Activated naive CD8-positive, alpha-beta T cell (primary cell): ENCODE results near the gene PDLIM3.

ENCODE experiments used
- H3K27ac Mint-ChIP-seq: one replicate; pipeline ENCODE4 v1.8.0; 2021; ENCODE audit warnings: mixed read lengths
- H3K27me3 Mint-ChIP-seq: one replicate; pipeline ENCODE4 v1.8.0; 2021; ENCODE audit warnings: mixed read lengths
- H3K36me3 Mint-ChIP-seq: one replicate; pipeline ENCODE4 v1.8.0; 2021; ENCODE audit warnings: mixed read lengths
- H3K4me1 Mint-ChIP-seq: one replicate; pipeline ENCODE4 v1.8.0; 2021; ENCODE audit warnings: low read depth, mixed read lengths
- H3K4me3 Mint-ChIP-seq: one replicate; pipeline ENCODE4 v1.8.0; 2021; ENCODE audit warnings: mild to moderate bottlenecking, mixed read lengths
- H3K9me3 Mint-ChIP-seq: one replicate; pipeline ENCODE4 v1.8.0; 2021; ENCODE audit warnings: low read depth, mixed read lengths

The PDLIM3 gene, protein sequence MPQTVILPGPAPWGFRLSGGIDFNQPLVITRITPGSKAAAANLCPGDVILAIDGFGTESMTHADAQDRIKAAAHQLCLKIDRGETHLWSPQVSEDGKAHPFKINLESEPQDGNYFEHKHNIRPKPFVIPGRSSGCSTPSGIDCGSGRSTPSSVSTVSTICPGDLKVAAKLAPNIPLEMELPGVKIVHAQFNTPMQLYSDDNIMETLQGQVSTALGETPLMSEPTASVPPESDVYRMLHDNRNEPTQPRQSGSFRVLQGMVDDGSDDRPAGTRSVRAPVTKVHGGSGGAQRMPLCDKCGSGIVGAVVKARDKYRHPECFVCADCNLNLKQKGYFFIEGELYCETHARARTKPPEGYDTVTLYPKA

DNA sequence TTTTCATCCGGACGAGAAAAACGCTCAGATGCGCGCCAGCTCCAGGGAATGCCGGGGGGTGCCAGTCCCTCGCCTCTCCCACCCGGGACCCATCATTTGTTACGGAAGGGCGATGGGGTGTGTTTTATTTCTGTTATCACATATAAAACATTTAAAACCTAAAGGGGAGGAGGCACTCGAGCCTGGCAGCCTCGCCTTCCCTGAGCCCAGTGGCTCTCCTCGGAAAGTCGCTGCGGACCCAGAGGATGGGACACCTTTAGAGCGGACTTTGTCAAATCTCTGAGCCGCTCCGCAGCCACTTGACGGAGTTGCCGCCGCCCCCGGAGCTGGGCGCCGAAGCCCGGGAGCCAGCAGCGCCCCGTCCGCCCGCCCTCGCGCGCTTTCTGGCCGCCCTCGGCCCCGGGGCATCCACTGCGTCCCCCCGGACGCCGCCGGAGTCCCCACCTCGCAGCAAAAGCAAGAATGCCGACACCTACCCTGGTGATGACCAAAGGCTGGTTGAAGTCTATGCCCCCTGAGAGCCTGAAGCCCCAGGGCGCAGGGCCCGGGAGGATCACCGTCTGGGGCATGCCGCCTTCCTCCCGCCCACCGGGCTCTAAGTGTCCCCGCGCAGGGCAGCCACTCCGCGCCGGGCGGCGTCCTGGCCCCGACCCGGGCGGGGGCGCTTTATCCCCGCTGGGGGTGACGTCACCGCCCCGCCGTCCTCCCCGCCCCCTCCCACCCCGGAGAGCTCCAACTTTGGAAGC is at the start of gene PDLIM3:
PDLIM3 (minus strand) TSS at position 642 of the 746 bp plus-strand sequence; CDS start at position 569, 73 bp downstream.
- peaks cover 6% of the 10 kb centered on the region for H3K4me1 Mint-ChIP-seq

DNA sequence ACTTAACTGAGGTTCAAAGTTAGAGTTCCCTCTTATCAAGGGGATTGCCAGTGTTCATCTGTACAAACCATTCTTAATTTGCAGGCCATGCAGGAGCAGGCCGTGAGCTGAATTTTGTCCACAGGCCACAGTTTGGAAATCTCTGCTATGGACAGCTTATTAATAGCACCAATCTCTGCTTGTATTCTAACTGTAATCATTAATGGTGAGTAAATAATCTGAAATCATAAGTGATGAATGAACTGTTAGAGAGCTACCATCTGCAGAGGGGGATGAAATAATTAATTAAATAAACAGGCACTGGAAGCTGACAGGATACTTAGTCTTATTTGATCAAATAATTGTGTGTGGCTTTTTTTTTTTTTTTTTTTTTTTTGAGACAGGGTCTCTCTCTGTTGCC is 48.5 kb upstream of the PDLIM3 start:
- H3K36me3 Mint-ChIP-seq, result no peaks in the 10 kb centered on the region
- H3K27ac Mint-ChIP-seq, result no peak overlapping the region
- no peak overlapping the region for H3K4me3 Mint-ChIP-seq
- no peaks in the 10 kb centered on the region for H3K9me3 Mint-ChIP-seq
- peaks cover 14% of the 10 kb centered on the region for H3K4me1 Mint-ChIP-seq
- peaks cover 19% of the 10 kb centered on the region for H3K27me3 Mint-ChIP-seq

More for the DNA sequence above, at the start of gene PDLIM3:
- no peaks in the 10 kb centered on the region for H3K9me3 Mint-ChIP-seq
- no peaks in the 10 kb centered on the region for H3K36me3 Mint-ChIP-seq
- H3K27me3 Mint-ChIP-seq, result peaks cover 35% of the 10 kb centered on the region
- no peak within 1 kb of the TSS for H3K27ac Mint-ChIP-seq
- peak within 1 kb of the TSS; percentile 71 for H3K4me3 Mint-ChIP-seq

DNA sequence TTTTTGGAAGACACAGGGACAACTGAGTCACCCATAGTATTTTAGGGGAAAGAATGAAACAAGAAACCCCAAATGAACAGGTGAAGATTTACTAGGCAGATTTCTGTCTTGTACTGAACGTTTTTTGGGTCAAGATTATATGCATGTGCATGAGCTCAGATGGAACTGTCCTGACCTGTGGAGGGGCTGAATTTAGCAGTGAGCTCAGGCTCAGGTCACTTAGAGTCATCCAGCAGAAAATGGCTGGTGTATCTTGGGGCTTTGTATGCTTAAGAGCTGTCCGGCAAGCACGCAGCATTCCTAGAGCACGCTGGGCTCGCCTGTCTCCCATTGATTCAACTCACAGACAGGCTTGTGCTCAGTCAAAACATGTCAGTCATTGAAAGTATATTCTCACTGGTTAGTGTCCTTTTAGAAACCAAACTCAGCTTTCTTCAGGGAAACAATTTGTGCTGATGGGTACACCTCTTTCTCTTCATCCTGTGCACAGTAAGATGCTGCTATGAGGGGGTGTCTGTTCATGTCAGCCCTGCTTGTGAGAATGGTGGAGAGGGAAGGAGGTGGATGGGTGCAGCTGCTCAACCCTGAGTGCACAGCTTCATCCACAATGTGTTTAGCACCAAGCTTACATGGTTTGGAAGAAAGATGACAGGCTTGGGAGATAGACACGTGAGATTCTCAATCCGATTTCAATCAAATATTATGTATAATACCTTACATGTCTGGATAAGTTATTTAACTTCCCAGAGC is 47.5 kb upstream of the PDLIM3 start:
- Mint-ChIP-seq H3K4me3 (no peak overlapping the region), H3K36me3 (no peaks in the 10 kb centered on the region), H3K4me1 (peaks cover 12% of the 10 kb centered on the region), H3K27ac (no peak overlapping the region), H3K27me3 (peaks cover 19% of the 10 kb centered on the region), H3K9me3 (no peaks in the 10 kb centered on the region)

DNA sequence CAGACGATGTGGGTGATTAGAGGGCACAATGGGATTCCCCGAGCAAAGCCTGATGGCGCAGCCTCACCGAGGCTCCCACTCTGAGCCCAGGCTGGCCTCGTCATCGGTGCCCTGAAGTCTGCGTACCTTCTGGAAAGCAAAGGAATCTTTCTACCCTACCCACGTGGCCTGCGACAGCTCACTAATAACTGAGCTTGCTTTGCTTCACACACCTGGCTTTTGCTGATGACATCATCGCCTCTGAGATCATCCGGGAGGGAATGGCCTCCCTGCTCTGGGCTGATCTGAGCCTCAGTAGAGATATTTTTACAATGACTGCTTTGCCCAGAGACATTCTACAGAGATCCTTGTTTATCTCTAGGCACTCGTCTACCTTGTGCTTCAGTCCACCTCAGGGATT is 45.4 kb upstream of the PDLIM3 start:
- Mint-ChIP-seq H3K9me3 (no peaks in the 10 kb centered on the region), H3K4me1 (no peaks in the 10 kb centered on the region), H3K27ac (no peak overlapping the region), H3K27me3 (peaks cover 12% of the 10 kb centered on the region), H3K36me3 (no peaks in the 10 kb centered on the region), H3K4me3 (no peak overlapping the region)

DNA sequence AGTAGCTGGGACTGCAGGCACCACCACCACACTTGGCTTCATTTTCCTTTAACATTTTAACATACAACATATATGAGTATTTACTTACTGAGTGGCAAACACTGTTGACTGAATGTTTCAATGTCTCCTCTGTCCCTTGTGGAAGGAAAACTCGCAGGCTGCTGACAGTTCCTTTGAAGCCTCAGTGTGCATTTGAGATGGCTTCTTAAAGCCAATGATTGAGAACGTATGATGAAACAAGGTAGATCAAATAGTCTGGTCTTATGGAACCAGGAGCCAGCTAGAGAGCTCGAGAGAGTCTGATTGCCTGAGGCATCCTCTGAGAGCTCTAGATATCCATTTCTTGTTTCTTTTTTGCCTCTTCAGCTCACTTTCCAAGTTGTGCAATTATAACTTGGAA is 43.0 kb upstream of the PDLIM3 start:
- Mint-ChIP-seq H3K9me3 (no peaks in the 10 kb centered on the region), H3K27me3 (peaks cover 14% of the 10 kb centered on the region), H3K27ac (no peak overlapping the region), H3K36me3 (no peaks in the 10 kb centered on the region), H3K4me3 (no peak overlapping the region), H3K4me1 (no peaks in the 10 kb centered on the region)

DNA sequence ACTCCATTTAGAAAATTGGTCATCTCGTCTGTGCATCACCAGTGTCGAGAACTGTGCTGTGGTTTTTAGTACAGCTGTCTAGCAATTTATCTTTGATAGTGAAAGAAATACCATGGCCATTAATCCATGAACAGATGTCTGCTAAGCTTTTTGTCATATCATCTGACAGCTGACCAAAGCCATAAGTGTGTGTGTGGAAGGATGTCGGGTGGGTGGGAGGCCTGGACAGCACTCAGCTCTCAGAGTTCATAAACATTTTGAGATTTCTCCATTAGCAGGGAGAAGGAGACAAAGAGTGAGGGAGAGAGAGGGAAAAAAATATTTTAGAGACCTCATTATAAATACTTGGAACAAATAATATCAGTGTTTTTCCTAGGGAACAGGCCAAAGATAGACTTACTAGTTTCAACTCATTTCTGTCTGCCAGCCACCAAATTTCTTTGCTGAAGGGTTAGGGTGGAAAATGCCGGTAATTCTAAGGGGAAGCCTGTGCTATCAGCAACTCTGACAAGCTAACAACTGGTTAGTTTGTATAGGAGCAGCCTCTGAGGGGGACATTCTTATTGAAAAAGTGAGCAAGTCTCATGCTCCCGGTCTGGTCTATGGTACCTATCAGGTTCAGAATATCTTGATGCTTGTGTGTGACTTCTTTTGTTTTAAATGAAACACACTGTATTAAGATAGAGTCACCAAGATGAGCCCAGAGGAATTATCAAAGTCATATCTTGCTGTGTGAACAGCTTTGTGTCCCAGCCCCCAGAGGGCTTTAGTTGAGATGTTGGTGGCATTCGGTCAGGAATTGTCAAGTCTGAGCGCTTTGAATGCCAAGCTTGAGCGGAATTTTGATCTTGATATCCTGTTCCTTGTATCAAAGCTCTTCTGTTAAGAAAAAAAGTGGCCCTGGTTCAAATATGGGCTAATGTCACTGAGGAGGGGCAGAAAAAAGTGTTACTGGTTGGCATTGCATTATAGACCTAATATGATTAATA is 41.9 kb upstream of the PDLIM3 start:
- Mint-ChIP-seq H3K4me3 (no peak overlapping the region), H3K4me1 (no peaks in the 10 kb centered on the region), H3K36me3 (no peaks in the 10 kb centered on the region), H3K27ac (no peak overlapping the region), H3K9me3 (no peaks in the 10 kb centered on the region), H3K27me3 (peaks cover 12% of the 10 kb centered on the region)

DNA sequence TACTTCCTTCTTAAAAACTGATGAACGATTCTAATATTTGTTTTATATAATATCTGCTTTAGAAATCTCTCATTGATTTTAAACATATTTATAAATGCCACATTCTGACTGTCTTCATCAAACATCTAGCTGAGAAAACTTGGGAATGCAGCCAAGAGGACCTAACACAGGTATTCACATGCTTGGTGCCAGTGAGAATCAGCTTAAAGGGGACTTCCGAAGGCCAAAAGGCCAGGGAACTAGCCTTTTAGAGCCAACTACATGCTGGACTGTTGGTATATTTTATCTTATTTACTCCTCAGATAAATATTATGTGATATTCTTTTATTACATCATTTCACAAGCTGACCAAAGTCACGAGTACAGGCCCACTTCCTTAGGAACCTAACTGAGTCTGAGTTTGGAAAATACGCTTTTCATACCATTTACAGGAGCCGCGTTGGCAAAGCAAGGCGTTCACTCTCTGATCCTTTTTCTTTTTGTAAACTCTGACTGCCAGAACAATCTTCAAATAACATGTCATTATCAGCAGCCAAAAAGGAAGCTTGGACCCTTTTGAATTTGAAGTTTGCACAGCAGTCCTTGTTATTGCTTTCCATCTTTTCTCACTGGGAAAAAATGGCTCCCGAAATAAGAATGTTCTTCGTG is 41.1 kb upstream of the PDLIM3 start:
- Mint-ChIP-seq H3K27ac (no peak overlapping the region), H3K36me3 (no peaks in the 10 kb centered on the region), H3K27me3 (peaks cover 9% of the 10 kb centered on the region), H3K4me1 (no peaks in the 10 kb centered on the region), H3K9me3 (no peaks in the 10 kb centered on the region), H3K4me3 (no peak overlapping the region)

DNA sequence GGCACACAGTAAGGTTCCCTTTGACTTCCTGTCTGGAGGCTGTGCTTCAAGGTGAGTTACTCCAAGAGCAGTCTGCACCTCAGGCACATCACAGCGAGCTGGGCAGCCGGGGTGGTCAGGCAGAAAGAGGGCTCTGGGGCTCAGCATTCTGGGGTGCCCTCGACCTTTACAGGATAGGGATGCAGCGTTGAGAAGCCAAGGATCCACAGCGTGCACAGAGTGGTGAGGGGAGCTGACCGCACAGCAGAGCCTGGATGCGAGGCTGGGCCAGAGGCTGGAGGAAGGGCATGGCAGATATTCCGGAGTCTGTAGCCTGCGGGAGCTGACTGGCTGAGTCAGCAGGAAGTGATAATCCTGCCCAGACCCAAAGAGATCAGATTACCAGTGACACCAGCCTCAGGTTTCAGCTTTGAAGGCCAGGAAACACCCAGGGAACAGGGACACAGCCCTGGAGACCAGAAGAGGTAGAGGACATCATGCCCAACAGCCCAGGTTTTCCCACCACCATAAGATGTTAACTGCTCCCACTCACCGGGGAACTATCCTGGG is 38.4 kb upstream of the PDLIM3 start:
- Mint-ChIP-seq H3K27ac (no peak overlapping the region), H3K4me3 (no peak overlapping the region), H3K36me3 (no peaks in the 10 kb centered on the region), H3K9me3 (no peaks in the 10 kb centered on the region), H3K27me3 (peaks cover 9% of the 10 kb centered on the region), H3K4me1 (no peaks in the 10 kb centered on the region)

DNA sequence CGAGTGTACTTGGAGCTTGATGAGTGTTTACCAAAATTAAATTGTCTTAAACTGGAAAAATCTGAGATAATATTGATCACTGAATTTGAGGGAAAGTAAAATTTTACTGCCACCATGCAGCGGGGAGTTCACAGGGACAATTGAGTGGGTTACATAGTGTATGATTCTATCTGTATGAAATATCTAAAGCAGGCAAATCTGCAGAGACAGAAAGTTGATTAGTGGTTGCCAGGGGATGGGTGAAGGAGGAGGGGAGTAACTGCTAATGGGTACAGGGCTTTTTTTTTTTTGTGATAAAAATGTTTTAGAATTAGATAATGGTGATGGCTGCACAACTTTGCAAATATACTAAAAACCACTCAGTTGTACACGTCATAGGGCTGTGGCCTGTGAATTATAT is 35.4 kb upstream of the PDLIM3 start:
- Mint-ChIP-seq H3K27me3 (peaks cover 6% of the 10 kb centered on the region), H3K36me3 (no peaks in the 10 kb centered on the region), H3K9me3 (peaks cover 2% of the 10 kb centered on the region), H3K4me3 (no peak overlapping the region), H3K27ac (no peak overlapping the region), H3K4me1 (no peaks in the 10 kb centered on the region)

DNA sequence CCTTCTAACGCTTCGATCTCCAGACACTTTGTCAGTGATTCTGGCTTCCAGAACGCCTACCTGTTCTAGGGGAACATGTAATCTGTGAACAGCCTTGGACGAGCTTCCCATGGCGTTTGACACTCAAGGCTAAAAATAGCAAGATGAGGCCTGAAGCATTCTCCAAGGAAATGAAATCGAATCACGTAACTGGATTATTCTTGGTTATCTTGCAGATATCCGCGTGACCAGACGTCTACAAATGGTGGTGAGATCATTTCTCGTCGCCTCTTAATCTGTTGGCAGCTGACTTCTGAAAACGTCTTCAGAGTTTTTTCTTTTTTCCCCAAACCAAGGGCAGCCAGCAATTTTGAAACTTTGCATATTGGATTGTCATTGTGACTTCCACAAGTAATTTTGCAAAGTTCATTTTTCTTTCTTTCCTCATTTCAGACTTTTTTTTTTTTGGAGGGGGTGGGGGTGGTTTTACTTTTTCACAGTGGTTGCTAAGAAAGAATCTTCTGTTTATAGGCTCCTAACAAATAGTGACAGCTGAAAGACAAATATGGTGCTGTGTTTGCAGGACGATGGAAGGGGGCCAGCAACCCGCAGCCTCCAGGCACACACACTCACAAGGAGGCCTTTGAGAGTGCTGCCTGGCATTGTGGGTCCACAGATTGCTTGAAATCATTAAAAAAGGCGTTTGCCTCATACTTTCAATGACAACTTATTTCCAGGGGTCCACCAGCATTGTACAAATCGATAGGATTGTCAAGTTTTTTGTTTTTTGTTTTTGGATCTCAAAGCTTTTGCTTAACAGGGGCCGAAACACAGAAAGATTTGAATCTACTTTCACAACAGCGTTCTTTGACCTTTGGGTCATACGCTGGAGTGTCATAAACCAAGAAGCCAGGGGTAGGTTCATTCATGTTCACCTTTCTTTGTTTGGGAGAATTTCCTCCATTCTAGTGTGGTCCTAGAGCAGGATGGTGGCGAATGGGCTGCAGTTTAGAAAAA is 32.4 kb upstream of the PDLIM3 start:
- no peaks in the 10 kb centered on the region for H3K4me1 Mint-ChIP-seq
- H3K36me3 Mint-ChIP-seq, result no peaks in the 10 kb centered on the region
- no peak overlapping the region for H3K4me3 Mint-ChIP-seq
- H3K27ac Mint-ChIP-seq, result no peak overlapping the region
- peaks cover 3% of the 10 kb centered on the region for H3K9me3 Mint-ChIP-seq
- no peaks in the 10 kb centered on the region for H3K27me3 Mint-ChIP-seq

DNA sequence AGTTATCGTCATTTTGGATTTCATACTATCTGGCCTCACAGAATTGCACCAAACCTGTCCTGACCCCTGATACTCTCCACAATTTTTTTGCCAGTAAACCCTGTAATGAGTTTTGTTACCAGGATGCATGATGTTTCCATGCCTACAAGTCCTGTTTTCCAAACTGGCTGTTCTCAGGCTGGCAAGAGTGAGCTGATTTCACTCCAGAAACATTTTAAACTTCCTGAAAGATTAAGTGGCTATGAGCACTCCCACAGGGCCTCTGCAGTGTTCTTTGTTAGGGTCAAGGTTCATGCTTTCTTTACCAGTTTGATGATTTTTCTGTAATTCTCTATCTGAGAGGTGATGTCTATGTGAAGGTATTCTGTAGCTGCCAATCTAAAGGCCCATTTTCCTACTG is 31.7 kb upstream of the PDLIM3 start:
- H3K36me3 Mint-ChIP-seq, result no peaks in the 10 kb centered on the region
- no peak overlapping the region for H3K27ac Mint-ChIP-seq
- H3K4me1 Mint-ChIP-seq, result no peaks in the 10 kb centered on the region
- no peaks in the 10 kb centered on the region for H3K27me3 Mint-ChIP-seq
- H3K9me3 Mint-ChIP-seq, result peaks cover 3% of the 10 kb centered on the region
- H3K4me3 Mint-ChIP-seq, result no peak overlapping the region

DNA sequence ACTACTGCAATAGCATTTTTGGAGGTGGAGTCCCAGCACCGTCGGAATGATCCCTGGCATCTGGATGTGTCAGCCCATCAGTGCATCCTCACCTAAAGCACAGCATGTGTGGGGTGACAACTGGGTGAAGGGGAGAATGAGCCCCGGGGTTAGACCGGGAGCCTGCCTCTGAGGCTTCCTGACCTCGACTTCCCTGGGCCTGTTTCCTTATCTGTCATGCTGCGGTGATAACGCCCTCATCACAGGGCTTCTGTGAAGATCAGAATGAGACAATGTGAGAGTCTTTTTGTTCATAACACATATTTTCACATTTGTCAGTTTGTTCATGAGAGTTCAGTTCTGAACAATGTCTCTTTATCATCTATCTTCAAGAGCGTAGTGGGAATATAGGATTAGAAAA is 31.1 kb upstream of the PDLIM3 start:
- peaks cover 3% of the 10 kb centered on the region for H3K9me3 Mint-ChIP-seq
- no peak overlapping the region for H3K4me3 Mint-ChIP-seq
- no peak overlapping the region for H3K27ac Mint-ChIP-seq
- H3K4me1 Mint-ChIP-seq, result no peaks in the 10 kb centered on the region
- H3K27me3 Mint-ChIP-seq, result peaks cover 4% of the 10 kb centered on the region
- no peaks in the 10 kb centered on the region for H3K36me3 Mint-ChIP-seq

DNA sequence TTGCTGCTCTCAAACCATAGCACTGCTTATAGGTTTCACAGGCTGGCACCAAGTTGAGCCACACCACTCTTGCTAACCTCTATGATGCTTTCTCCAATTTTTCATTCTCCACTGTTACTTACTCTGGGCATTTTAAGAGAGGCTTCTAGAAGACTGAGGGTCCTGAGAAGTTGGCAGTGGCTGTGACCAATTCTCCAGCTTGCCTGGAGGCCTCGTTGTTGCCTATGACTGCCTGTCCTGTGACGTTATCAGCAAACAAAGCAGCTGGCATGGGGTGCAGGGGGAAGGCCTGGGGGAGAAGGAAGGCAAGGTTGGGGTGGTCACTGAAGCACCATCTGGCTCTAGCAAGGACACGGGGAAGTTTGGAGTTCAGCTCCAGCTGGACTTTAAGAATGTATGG is 30.4 kb upstream of the PDLIM3 start:
- H3K27me3 Mint-ChIP-seq, result peaks cover 4% of the 10 kb centered on the region
- peaks cover 3% of the 10 kb centered on the region for H3K9me3 Mint-ChIP-seq
- H3K36me3 Mint-ChIP-seq, result no peaks in the 10 kb centered on the region
- H3K4me3 Mint-ChIP-seq, result no peak overlapping the region
- H3K27ac Mint-ChIP-seq, result no peak overlapping the region
- H3K4me1 Mint-ChIP-seq, result no peaks in the 10 kb centered on the region
